H1 (cell line): ENCODE data around the gene TOMM22. TPM values are rescaled to one million over a fixed set of nuclear protein-coding genes. Genes with fewer than 3 reads are reported as not detected.

Experiments
- ATF3 ChIP-seq: IDR thresholded peaks from 2 replicates; pipeline ENCODE4 v1.6.1; 2011; ENCODE audit warnings: low read depth, mild to moderate bottlenecking, low read length; ENCODE audit not compliant: insufficient read depth
- polyA plus RNA-seq, 7 experiments: library from polyadenylated mRNA; depleted of rRNA in 3 of 7; stranded (reverse) in 5 of 7; unstranded in 2 of 7; fragments of >200 nt in 5 of 7; fragments of 200-250 nt in 2 of 7; gene quantifications; 1 replicate in 5 of 7; 2 replicates in 1 of 7; 4 replicates in 1 of 7; pipeline versions ENCODE4 v1.2.1 to v1.2.3, GENCODE V29; 2011 to 2013; ENCODE audit warnings: missing spikeins in 2 of 7, mixed read lengths in 2 of 7
- total RNA-seq: library from RNA; stranded (reverse); fragmentation: NEBNext Ultra II Directional; extraction: Animal tissue kit (Norgen Biotek cat#: 25700); gene quantifications from 2 replicates; pipeline ENCODE4 v1.2.1, GENCODE V29; 2021

The TOMM22 gene
- total and polyA plus RNA-seq, 2 of the 8 experiments (the other 6 are each of a cell fraction or from before 2014, with no cell fraction given), result 84.0 to 125 TPM

GRCh38 chr22:38632528-38632927 lies 49.2 kb upstream of the TOMM22 start (continued):
- no peak for TF ChIP-seq ATF3
